ENCODE data around the gene EML4. TPM values are rescaled to one million over a fixed set of nuclear protein-coding genes. Genes with fewer than 3 reads are reported as not detected.

EML4 gene
- total and polyA plus RNA-seq, 2 of the 13 experiments (the other 11 are each of a cell fraction or from before 2014, with no cell fraction given) = 243 to 476 TPM

GRCh38 chr2:42340045-42340937 is 171.1 kb downstream of the EML4 start (continued):
- peak; percentile 26; the same call in 1 of the 2 replicates for TF ChIP-seq ZNF142 (CRISPR knock-in tag; IDR thresholded peaks at IDR 0.05)
- no peak for TF ChIP-seq MXI1 (IDR thresholded peaks at IDR 0.05; ENCODE audit: borderline replicate concordance, low read depth, low read length)
- peak in 1 of 2 experiments; percentile 33; a peak in 1 of 4 replicates for TF ChIP-seq HMGXB4 (CRISPR knock-in tag; IDR thresholded peaks at IDR 0.05; ENCODE audit: borderline replicate concordance in 1 of 2, low read depth in 1 of 2)
- TF ChIP-seq ZNF773 (CRISPR knock-in tag; IDR thresholded peaks at IDR 0.05; ENCODE audit: borderline replicate concordance) = 0 out of 2 replicates have a peak, but pooled peaks have one; percentile 31
- no peak for TF ChIP-seq TBX3 (IDR thresholded peaks at IDR 0.05; ENCODE audit: borderline replicate concordance)
- TF ChIP-seq ZBTB3 (CRISPR knock-in tag; IDR thresholded peaks at IDR 0.05; ENCODE audit: borderline replicate concordance, low read depth) = 0 out of 2 replicates have a peak, but pooled peaks have one; percentile 19
- peak; percentile 81 for TF ChIP-seq PAF1 (CRISPR knock-in tag; IDR thresholded peaks at IDR 0.05)
- TF ChIP-seq SAFB2 (CRISPR knock-in tag; IDR thresholded peaks at IDR 0.05; ENCODE audit: borderline replicate concordance, low read depth) = peak; percentile 78; the same call in 1 of the 2 replicates
- peak; percentile 1; the same call in 1 of the 2 replicates for TF ChIP-seq ZC3H13 (CRISPR knock-in tag; IDR thresholded peaks at IDR 0.05)
- no peak for TF ChIP-seq ZMYM3 (CRISPR knock-in tag; IDR thresholded peaks at IDR 0.05)
- TF ChIP-seq BRF2 (CRISPR knock-in tag; IDR thresholded peaks at IDR 0.05) = peak; percentile 18; the same call in 1 of the 2 replicates
- TF ChIP-seq HINFP (CRISPR knock-in tag; IDR thresholded peaks at IDR 0.05; ENCODE audit: low read depth) = 0 out of 2 replicates have a peak, but pooled peaks have one; percentile 44
- 0 out of 2 replicates have a peak, but pooled peaks have one; percentile 66 for TF ChIP-seq ZNF878 (CRISPR knock-in tag; IDR thresholded peaks at IDR 0.05)
- TF ChIP-seq EED (CRISPR knock-in tag; IDR thresholded peaks at IDR 0.05) = 0 out of 2 replicates have a peak, but pooled peaks have one; percentile 44
- no peak for TF ChIP-seq ZFYVE20 (CRISPR knock-in tag; IDR thresholded peaks at IDR 0.05; ENCODE audit: borderline replicate concordance, low read depth)
- TF ChIP-seq ZNF746 (CRISPR knock-in tag; IDR thresholded peaks at IDR 0.05) = no peak
- no peak for TF ChIP-seq RFXANK (CRISPR knock-in tag; IDR thresholded peaks at IDR 0.05)

All from HepG2 (cell line).